GM12872 (cell line): Measurements from ENCODE around the gene TLE2.

Source experiments
- CTCF ChIP-seq: IDR thresholded peaks from 3 replicates; pipeline ENCODE4 v1.5.1; 2011; ENCODE audit warnings: low read depth, mild to moderate bottlenecking, low read length, moderate library complexity; ENCODE audit not compliant: insufficient read depth

The TLE2 gene

GRCh38 chr19:3039641-3040077, 10.6 kb upstream of the TLE2 start:
- no peak for TF ChIP-seq CTCF

DNA sequence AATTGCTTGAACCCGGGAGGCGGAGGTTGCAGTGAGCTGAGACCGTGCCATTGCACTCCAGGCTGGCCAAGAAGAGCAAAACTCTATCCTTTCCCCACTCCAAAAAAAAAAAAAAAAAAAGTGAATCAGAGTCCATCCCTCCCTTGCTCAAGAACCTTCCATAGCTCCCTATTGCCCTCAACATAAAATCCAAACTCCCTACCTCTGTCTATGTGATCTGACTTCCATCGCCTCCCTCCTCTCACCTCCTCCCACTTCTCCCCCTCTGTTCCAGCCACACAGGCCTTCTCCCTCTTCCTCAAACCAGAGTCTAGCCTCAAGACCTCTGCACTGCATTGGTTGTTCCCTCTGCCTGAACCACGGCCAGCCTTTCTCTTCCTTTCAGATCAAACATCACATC, 10.0 kb upstream of the TLE2 start:
- TF ChIP-seq CTCF: no peak

GRCh38 chr19:3038214-3038613, 9.1 kb upstream of the TLE2 start:
- no peak for TF ChIP-seq CTCF

DNA sequence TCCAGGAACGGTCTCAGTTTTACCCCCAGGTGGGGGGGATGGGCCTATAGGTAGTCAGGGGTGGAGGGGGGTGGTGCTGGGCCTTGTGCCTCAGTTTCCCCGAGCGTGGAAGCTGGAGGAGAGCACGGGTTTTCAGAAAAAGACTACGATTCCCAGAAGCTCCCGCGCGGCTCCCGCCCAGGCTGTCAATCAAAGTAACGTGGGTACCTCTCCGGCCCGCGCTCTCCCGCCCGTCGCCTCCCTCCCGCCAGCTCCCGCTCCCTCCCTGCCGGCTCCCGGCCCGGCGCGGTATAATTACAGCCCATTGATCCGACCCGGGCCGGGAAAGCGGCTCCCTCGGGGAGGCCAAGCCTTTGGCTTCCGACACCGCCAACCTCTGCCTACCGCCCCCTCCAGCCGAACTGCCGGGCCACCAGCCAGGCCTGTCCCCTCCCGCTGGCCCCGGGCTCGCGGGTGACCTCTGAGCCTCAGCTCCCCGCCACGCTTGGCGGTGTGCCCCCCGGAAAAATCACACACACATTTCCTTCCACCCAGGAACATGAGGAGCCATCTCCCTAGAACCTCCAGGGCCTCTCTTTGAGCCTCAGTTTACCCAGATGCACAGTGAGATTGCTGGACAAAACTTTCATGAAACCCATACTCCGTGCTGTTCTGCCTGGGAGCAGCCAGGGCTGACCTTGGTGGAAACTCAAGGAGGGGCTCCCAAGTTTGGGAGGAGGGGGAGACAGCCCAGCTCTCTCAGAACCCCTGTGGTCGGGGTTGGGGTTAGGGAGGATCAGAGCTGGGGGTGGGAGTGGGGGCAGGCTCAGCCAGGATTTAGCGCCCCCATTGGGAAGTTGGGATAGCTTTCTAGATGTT, 7.3 kb upstream of the TLE2 start:
- TF ChIP-seq CTCF: no peak

DNA sequence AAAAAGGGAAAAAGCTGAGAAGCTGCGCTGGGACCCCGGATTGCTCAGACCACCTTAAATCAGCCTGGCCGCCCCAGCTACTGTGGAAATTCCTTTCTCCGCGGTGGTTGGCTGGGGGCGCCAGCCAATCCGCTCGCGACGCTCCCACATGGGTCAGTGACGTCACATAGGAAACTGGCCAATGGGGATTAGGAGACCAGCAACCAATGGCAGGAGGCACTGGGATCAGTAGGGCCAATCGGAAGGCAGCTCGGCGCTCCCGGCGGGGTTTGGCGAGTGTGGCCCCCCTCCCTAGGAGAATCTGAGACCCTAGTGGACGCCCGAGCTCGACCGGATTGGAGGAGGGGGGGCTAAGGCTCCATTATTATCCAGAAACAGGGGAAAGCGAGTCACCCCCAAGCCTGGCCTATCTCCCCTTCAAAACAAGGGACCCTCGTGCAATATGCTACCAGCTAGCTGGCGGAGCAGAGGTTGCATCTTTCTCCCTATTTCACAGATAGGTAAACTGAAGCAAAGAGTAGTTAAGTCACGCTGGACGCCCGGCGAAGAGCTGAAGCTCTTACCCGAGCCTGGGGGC, 6.5 kb upstream of the TLE2 start:
- no peak for TF ChIP-seq CTCF

GRCh38 chr19:3034656-3035541, 5.8 kb upstream of the TLE2 start:
- TF ChIP-seq CTCF: no peak

GRCh38 chr19:3034406-3034655, 5.3 kb upstream of the TLE2 start:
- TF ChIP-seq CTCF: no peak
